C4-2B (cell line): ENCODE data around the gene SLC8B1.

Experiments used
- ZFX ChIP-seq: fragments of 450-650 bp; IDR thresholded peaks from 2 replicates; pipeline ENCODE4 v1.6.1; 2017
- TF ChIP-seq, protein P1 (sequence below): fragments of 450-650 bp; conservative IDR thresholded peaks from 2 replicates; pipeline ENCODE4 v1.5.1; 2017; ENCODE audit warnings: mild to moderate bottlenecking

GRCh38 chr12:113359133-113359938, 24.4 kb upstream of the SLC8B1 start:
- TF ChIP-seq, protein P1, sequence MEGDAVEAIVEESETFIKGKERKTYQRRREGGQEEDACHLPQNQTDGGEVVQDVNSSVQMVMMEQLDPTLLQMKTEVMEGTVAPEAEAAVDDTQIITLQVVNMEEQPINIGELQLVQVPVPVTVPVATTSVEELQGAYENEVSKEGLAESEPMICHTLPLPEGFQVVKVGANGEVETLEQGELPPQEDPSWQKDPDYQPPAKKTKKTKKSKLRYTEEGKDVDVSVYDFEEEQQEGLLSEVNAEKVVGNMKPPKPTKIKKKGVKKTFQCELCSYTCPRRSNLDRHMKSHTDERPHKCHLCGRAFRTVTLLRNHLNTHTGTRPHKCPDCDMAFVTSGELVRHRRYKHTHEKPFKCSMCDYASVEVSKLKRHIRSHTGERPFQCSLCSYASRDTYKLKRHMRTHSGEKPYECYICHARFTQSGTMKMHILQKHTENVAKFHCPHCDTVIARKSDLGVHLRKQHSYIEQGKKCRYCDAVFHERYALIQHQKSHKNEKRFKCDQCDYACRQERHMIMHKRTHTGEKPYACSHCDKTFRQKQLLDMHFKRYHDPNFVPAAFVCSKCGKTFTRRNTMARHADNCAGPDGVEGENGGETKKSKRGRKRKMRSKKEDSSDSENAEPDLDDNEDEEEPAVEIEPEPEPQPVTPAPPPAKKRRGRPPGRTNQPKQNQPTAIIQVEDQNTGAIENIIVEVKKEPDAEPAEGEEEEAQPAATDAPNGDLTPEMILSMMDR, result no peak
- TF ChIP-seq ZFX, result no peak
